Activated CD8-positive, alpha-beta memory T cell treated with anti-CD3 and anti-CD28 coated beads for 36 hours (primary cell): ENCODE measurements around the gene TRAPPC2. TPM values are rescaled to one million over a fixed set of nuclear protein-coding genes. Genes with fewer than 3 reads are reported as not detected.

ENCODE experiments used
- CTCF ChIA-PET: fragments of 350-600 bp; sonication (Branson Sonifier 250); formaldehyde crosslinking; loops from one replicate; lab custom pipeline; 2021; ENCODE audit warnings: antibody characterized with exemption; lab: Charles Lee
- POLR2A ChIA-PET: fragments of 350-600 bp; sonication (Branson Sonifier 250); formaldehyde crosslinking; loops from one replicate; lab custom pipeline; 2021; ENCODE audit warnings: antibody characterized with exemption; lab: Charles Lee
- total RNA-seq, 2 experiments: library from RNA; stranded (reverse); gene quantifications; one replicate each; pipeline ENCODE4 v1.2.3, GENCODE V29; 2021

The TRAPPC2 gene
- total RNA-seq = 10 to 100 TPM; 15.0 to 17.0 TPM

- ChIA-PET CTCF (interaction anchor here (0.9 to 1.6 kb wide), 5 partner anchors 43 to 296 kb away, joined by 3 to 6 read pairs (median 3); partner anchors contain the start of gene GEMIN8), POLR2A (interaction anchor here (0.6 to 1.6 kb wide), 9 partner anchors 8 to 82 kb away, joined by 3 to 8 read pairs (median 5); partner anchors contain the start of genes RAB9A and TCEANC)
Measured at GRCh38 chrX:13734278-13735172, at the start of gene TRAPPC2, which contains the start of gene OFD1. TSS of gene TRAPPC2 (minus strand) at chrX:13734620. CDS start at chrX:13719963, 14,657 bp downstream. TSS of gene OFD1 (plus strand) at chrX:13734748. CDS start at chrX:13735072, 324 bp downstream.

GRCh38 chrX:13780868-13781427, 46.5 kb upstream of the TRAPPC2 start:
- POLR2A ChIA-PET = no interaction called here
- CTCF ChIA-PET = no interaction called here

GRCh38 chrX:13778916-13779315, 44.5 kb upstream of the TRAPPC2 start:
- ChIA-PET POLR2A (no interaction called here), CTCF (no interaction called here)

GRCh38 chrX:13776387-13776786, 42.0 kb upstream of the TRAPPC2 start:
- CTCF ChIA-PET = no interaction called here
- POLR2A ChIA-PET = no interaction called here

- ChIA-PET CTCF (no interaction called here), POLR2A (no interaction called here)
Measured at GRCh38 chrX:13775837-13776236, 41.4 kb upstream of the TRAPPC2 start.

GRCh38 chrX:13774696-13775095, 40.3 kb upstream of the TRAPPC2 start:
- POLR2A ChIA-PET = no interaction called here
- CTCF ChIA-PET = no interaction called here

GRCh38 chrX:13770013-13770535, 35.7 kb upstream of the TRAPPC2 start:
- ChIA-PET POLR2A (no interaction called here), CTCF (no interaction called here)

GRCh38 chrX:13768939-13769338, 34.5 kb upstream of the TRAPPC2 start:
- CTCF ChIA-PET = no interaction called here

GRCh38 chrX:13764765-13765164, 30.3 kb upstream of the TRAPPC2 start:
- ChIA-PET CTCF (no interaction called here), POLR2A (no interaction called here)

More at GRCh38 chrX:13768939-13769338, 34.5 kb upstream of the TRAPPC2 start:
- POLR2A ChIA-PET = no interaction called here

- CTCF ChIA-PET = no interaction called here
- POLR2A ChIA-PET = no interaction called here
Measured at GRCh38 chrX:13764281-13764680, 29.9 kb upstream of the TRAPPC2 start.

- POLR2A ChIA-PET = no interaction called here
Measured at GRCh38 chrX:13763489-13763888, 29.1 kb upstream of the TRAPPC2 start.

GRCh38 chrX:13761606-13762414, 27.4 kb upstream of the TRAPPC2 start:
- CTCF ChIA-PET = interaction anchor here (0.6 kb wide), 1 partner anchor 1452 kb away, joined by 5 read pairs; no protein-coding TSS in a partner anchor
- POLR2A ChIA-PET = interaction anchor here (0.6 kb wide), 1 partner anchor 39 kb away, joined by 5 read pairs; no protein-coding TSS in a partner anchor

More at GRCh38 chrX:13763489-13763888, 29.1 kb upstream of the TRAPPC2 start:
- CTCF ChIA-PET = no interaction called here

- ChIA-PET CTCF (no interaction called here), POLR2A (no interaction called here)
Measured at GRCh38 chrX:13760426-13760825, 26.0 kb upstream of the TRAPPC2 start.

- CTCF ChIA-PET = no interaction called here
- POLR2A ChIA-PET = no interaction called here
Measured at GRCh38 chrX:13759152-13759718, 24.8 kb upstream of the TRAPPC2 start.

GRCh38 chrX:13756381-13756780, 22.0 kb upstream of the TRAPPC2 start:
- ChIA-PET POLR2A (no interaction called here), CTCF (no interaction called here)

GRCh38 chrX:13755254-13755653, 20.8 kb upstream of the TRAPPC2 start:
- CTCF ChIA-PET = no interaction called here

GRCh38 chrX:13754765-13755164, 20.3 kb upstream of the TRAPPC2 start:
- ChIA-PET CTCF (no interaction called here), POLR2A (no interaction called here)

More at GRCh38 chrX:13755254-13755653, 20.8 kb upstream of the TRAPPC2 start:
- POLR2A ChIA-PET = no interaction called here

GRCh38 chrX:13752646-13753045, 18.2 kb upstream of the TRAPPC2 start:
- POLR2A ChIA-PET = no interaction called here
- CTCF ChIA-PET = no interaction called here

GRCh38 chrX:13752141-13752540, 17.7 kb upstream of the TRAPPC2 start:
- POLR2A ChIA-PET = no interaction called here
- CTCF ChIA-PET = no interaction called here
